Breast epithelium (tissue), 3 donors: Measurements from ENCODE around the gene RGMA.

Experiments
- CTCF ChIP-seq, 3 donors: fragments of 450-650 bp; IDR thresholded peaks; one replicate each; pipeline ENCODE4 v1.5.1; 2016 to 2017; ENCODE audit warnings: antibody characterized with exemption in 3 of 3, mild to moderate bottlenecking in 3 of 3, moderate library complexity in 3 of 3
- POLR2A ChIP-seq: fragments of 450-650 bp; IDR thresholded peaks from one replicate; pipeline ENCODE4 v1.6.1; 2016; ENCODE audit warnings: antibody characterized with exemption, mild to moderate bottlenecking, moderate library complexity
- POLR2AphosphoS5 ChIP-seq, 3 donors: sonication (generic); formaldehyde crosslinking; IDR thresholded peaks; one replicate each; pipeline ENCODE4 v1.6.1; 2017; ENCODE audit warnings: antibody characterized with exemption in 3 of 3

GRCh38 chr15:93048426-93048721, 40.6 kb downstream of the RGMA start:
- TF ChIP-seq POLR2A: no peak
- no peak for TF ChIP-seq CTCF (IDR thresholded peaks at IDR 0.05)
- TF ChIP-seq POLR2AphosphoS5 (IDR thresholded peaks at IDR 0.05): no peak
